T-helper 17 cell (primary cell): ENCODE data around the gene TLK1. TPM values are rescaled to one million over a fixed set of nuclear protein-coding genes. Genes with fewer than 3 reads are reported as not detected.
A peak's percentile ranks its signal among the peaks of the same experiment; 100 is the strongest.

Experiments
- ATAC-seq: fragments of 150-1000 bp; cut with Tn5 transposase; 2 replicates; pipeline ENCODE4 v1.10.0; 2021; ENCODE audit warnings: mild to moderate bottlenecking, moderate library complexity
- DNase-seq, 3 donors: peaks; one replicate each; pipeline versions ENCODE4 v3.0.0 to v3.0.0-alpha.2; 2020 to 2021
- H3K9me3 ChIP-seq: one replicate; pipeline ENCODE4 v1.7.0; 2013; ENCODE audit warnings: low read length, mild to moderate bottlenecking; ENCODE audit not compliant: control insufficient read depth, poor library complexity, severe bottlenecking
- H3K27ac Mint-ChIP-seq: one replicate; pipeline ENCODE4 v1.8.0; 2022; ENCODE audit warnings: mild to moderate bottlenecking, moderate library complexity, mixed read lengths
- H3K27me3 Mint-ChIP-seq: one replicate; pipeline ENCODE4 v1.8.0; 2022; ENCODE audit warnings: mixed read lengths
- H3K36me3 Mint-ChIP-seq: one replicate; pipeline ENCODE4 v1.8.0; 2022; ENCODE audit warnings: low read depth, mixed read lengths
- H3K4me1 Mint-ChIP-seq: one replicate; pipeline ENCODE4 v1.8.0; 2022; ENCODE audit warnings: mild to moderate bottlenecking, mixed read lengths
- H3K4me3 Mint-ChIP-seq: one replicate; pipeline ENCODE4 v1.8.0; 2022; ENCODE audit warnings: mild to moderate bottlenecking, moderate library complexity, mixed read lengths
- total RNA-seq, 4 donors: library from RNA in 2 of 4; stranded (reverse) in 2 of 4; gene quantifications; one replicate each; pipeline ENCODE4 v1.2.3 and lab custom pipeline; 2022 to 2026

TLK1 gene
- total RNA-seq, 2 donors from 2014 or later = 147 to 193 TPM

- no peaks in the 10 kb centered on the region for H3K9me3 ChIP-seq
- ATAC-seq (no peak), DNase-seq (no peak)
- Mint-ChIP-seq H3K4me1 (peaks cover 73% of the 10 kb centered on the region), H3K4me3 (no peak overlapping the region), H3K27ac (peak overlapping the region; percentile 82), H3K36me3 (peaks cover 2% of the 10 kb centered on the region), H3K27me3 (no peaks in the 10 kb centered on the region)
These were observed 14.1 kb downstream of the TLK1 start for GRCh38 chr2:171146633-171147032.

GRCh38 chr2:171146071-171146470 lies 14.6 kb downstream of the TLK1 start:
- Mint-ChIP-seq H3K27ac (peak overlapping the region; percentile 79), H3K4me3 (no peak overlapping the region), H3K27me3 (no peaks in the 10 kb centered on the region), H3K36me3 (peaks cover 2% of the 10 kb centered on the region), H3K4me1 (peaks cover 77% of the 10 kb centered on the region)
- ATAC-seq (no peak), DNase-seq (no peak)
- no peaks in the 10 kb centered on the region for H3K9me3 ChIP-seq

DNA sequence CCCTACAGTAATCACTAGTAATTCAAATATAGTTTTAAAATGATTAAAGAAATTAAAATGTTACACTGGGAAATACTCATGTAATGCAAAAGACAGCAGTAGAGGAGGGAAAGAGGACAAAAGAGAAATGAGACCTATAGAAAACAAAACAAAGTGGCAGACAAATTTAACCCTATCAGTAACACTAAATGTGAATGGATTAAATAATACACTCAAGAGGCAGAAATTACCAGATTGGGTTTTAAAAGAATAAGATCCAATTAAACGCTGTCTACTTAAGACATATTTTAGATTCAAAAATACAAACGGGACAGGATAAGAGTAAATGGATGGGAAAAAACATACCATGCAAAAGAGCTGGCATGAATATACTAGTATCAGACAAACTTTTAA lies 17.0 kb downstream of the TLK1 start:
- H3K27me3 Mint-ChIP-seq = no peaks in the 10 kb centered on the region
- peaks cover 73% of the 10 kb centered on the region for H3K4me1 Mint-ChIP-seq
- DNase-seq (no peak), ATAC-seq (no peak)
- peak overlapping the region; percentile 67 for H3K4me3 Mint-ChIP-seq
- no peaks in the 10 kb centered on the region for H3K9me3 ChIP-seq
- H3K36me3 Mint-ChIP-seq = peaks cover 2% of the 10 kb centered on the region
- peak overlapping the region; percentile 43 for H3K27ac Mint-ChIP-seq

GRCh38 chr2:171142398-171142797 lies 18.3 kb downstream of the TLK1 start:
- DNase-seq (no peak), ATAC-seq (no peak)
- H3K27ac Mint-ChIP-seq = peak overlapping the region; percentile 65
- H3K27me3 Mint-ChIP-seq = no peaks in the 10 kb centered on the region
- peaks cover 2% of the 10 kb centered on the region for H3K36me3 Mint-ChIP-seq
- H3K4me3 Mint-ChIP-seq = peak overlapping the region; percentile 22
- peaks cover 63% of the 10 kb centered on the region for H3K4me1 Mint-ChIP-seq
- no peaks in the 10 kb centered on the region for H3K9me3 ChIP-seq

GRCh38 chr2:171141320-171141719 lies 19.4 kb downstream of the TLK1 start:
- H3K4me1 Mint-ChIP-seq = peaks cover 59% of the 10 kb centered on the region
- no peaks in the 10 kb centered on the region for H3K27me3 Mint-ChIP-seq
- no peak overlapping the region for H3K4me3 Mint-ChIP-seq
- peak overlapping the region; percentile 65 for H3K27ac Mint-ChIP-seq
- no peak for DNase-seq
- no peaks in the 10 kb centered on the region for H3K9me3 ChIP-seq
- peak; percentile 51 for ATAC-seq
- H3K36me3 Mint-ChIP-seq = peaks cover 2% of the 10 kb centered on the region

DNA sequence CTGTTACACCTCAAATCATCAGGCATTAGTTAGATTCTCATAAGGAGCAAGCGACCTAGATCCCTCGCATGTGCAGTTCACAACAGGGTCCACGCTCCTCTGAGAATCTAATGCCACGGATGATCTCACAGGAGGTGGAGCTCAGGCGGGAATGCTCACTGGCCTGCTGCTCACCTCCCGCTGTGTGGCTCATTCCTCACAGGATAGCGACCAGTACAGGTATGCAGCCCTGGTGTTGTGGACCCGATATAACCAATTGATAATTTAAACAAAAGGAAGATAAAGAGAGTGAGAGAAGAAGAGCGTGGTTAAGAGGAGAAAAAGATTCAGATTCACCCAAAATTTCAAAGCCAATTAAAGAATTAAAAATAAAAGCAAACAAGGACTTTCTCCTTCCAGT lies 20.8 kb downstream of the TLK1 start:
- H3K9me3 ChIP-seq = no peaks in the 10 kb centered on the region
- Mint-ChIP-seq H3K4me3 (no peak overlapping the region), H3K36me3 (peaks cover 2% of the 10 kb centered on the region), H3K27ac (peak overlapping the region; percentile 65), H3K4me1 (peaks cover 57% of the 10 kb centered on the region), H3K27me3 (no peaks in the 10 kb centered on the region)
- ATAC-seq (no peak), DNase-seq (no peak)

- Mint-ChIP-seq H3K4me1 (peaks cover 42% of the 10 kb centered on the region), H3K4me3 (peak overlapping the region; percentile 57), H3K27ac (peak overlapping the region; percentile 84), H3K36me3 (no peaks in the 10 kb centered on the region), H3K27me3 (no peaks in the 10 kb centered on the region)
- DNase-seq = no peak
- peak; percentile 11 for ATAC-seq
- no peaks in the 10 kb centered on the region for H3K9me3 ChIP-seq
These were observed 24.7 kb downstream of the TLK1 start for GRCh38 chr2:171136024-171136423.

DNA sequence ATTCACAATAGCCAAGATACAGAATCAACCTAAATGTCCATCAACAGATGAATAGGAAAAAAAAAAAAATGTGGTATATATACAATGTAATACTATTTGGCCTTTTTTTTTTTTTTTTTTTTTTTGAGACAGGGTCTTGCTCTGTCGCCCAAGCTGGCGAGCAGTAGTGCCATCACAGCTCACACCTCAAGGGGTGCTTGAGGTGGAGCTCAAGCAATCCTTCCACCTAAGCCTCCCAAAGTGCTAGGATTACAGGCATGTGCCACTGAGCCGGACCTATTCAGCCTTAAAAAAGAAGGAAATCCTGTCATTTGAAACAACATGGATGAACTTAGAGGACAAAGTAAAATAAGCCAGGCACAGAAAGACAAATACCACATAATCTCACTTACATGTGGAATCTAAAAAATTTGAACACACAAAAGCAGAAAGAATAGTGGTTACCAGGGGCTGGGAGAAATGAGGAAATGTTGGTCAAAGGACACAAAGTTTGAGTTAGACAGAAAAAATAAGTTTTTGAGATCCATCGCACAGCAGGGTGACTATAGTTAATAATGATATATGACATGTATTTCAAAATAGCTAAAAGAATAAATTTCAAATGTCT lies 26.0 kb downstream of the TLK1 start:
- H3K27me3 Mint-ChIP-seq = no peaks in the 10 kb centered on the region
- peaks cover 40% of the 10 kb centered on the region for H3K4me1 Mint-ChIP-seq
- H3K4me3 Mint-ChIP-seq = no peak overlapping the region
- H3K27ac Mint-ChIP-seq = no peak overlapping the region
- H3K9me3 ChIP-seq = no peaks in the 10 kb centered on the region
- no peak for DNase-seq
- no peak for ATAC-seq
- no peaks in the 10 kb centered on the region for H3K36me3 Mint-ChIP-seq

- no peak for ATAC-seq
- Mint-ChIP-seq H3K4me3 (no peak overlapping the region), H3K4me1 (peaks cover 40% of the 10 kb centered on the region), H3K27ac (peak overlapping the region; percentile 42), H3K27me3 (no peaks in the 10 kb centered on the region), H3K36me3 (no peaks in the 10 kb centered on the region)
- no peaks in the 10 kb centered on the region for H3K9me3 ChIP-seq
- no peak for DNase-seq
These were observed 28.6 kb downstream of the TLK1 start for GRCh38 chr2:171132086-171132485.

GRCh38 chr2:171128461-171128860 lies 32.2 kb downstream of the TLK1 start:
- no peaks in the 10 kb centered on the region for H3K27me3 Mint-ChIP-seq
- peak overlapping the region; percentile 37 for H3K27ac Mint-ChIP-seq
- H3K9me3 ChIP-seq = no peaks in the 10 kb centered on the region
- H3K4me1 Mint-ChIP-seq = peaks cover 35% of the 10 kb centered on the region
- H3K4me3 Mint-ChIP-seq = no peak overlapping the region
- DNase-seq (no peak), ATAC-seq (no peak)
- no peaks in the 10 kb centered on the region for H3K36me3 Mint-ChIP-seq

DNA sequence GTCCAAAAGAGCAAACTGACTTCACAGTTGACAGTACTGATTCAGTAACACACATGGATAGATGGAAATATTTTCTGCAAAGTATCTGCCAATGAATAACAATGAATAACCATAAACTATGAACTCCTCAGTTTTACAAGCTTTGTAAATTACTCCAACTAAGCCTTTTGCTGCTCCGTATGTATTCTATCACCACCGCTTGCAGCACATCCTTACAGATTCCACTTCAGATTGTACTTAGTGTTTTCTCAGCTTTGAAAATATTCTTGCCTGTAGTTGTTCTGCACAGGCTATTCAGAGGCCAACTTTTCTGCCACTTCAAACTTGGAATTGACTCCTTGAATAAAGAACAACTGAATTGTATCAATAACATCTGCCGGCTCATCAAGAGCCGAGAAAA lies 36.2 kb downstream of the TLK1 start:
- DNase-seq (no peak), ATAC-seq (no peak)
- no peaks in the 10 kb centered on the region for H3K9me3 ChIP-seq
- Mint-ChIP-seq H3K27ac (no peak overlapping the region), H3K27me3 (no peaks in the 10 kb centered on the region), H3K4me3 (no peak overlapping the region), H3K4me1 (peaks cover 27% of the 10 kb centered on the region), H3K36me3 (no peaks in the 10 kb centered on the region)

- Mint-ChIP-seq H3K4me3 (no peak overlapping the region), H3K36me3 (peaks cover 3% of the 10 kb centered on the region), H3K4me1 (peaks cover 41% of the 10 kb centered on the region), H3K27ac (peak overlapping the region; percentile 81), H3K27me3 (no peaks in the 10 kb centered on the region)
- ATAC-seq (no peak), DNase-seq (no peak)
- no peaks in the 10 kb centered on the region for H3K9me3 ChIP-seq
These were observed 51.1 kb downstream of the TLK1 start for GRCh38 chr2:171109571-171109970.

- no peak for ATAC-seq
- H3K4me1 Mint-ChIP-seq = peaks cover 43% of the 10 kb centered on the region
- peak overlapping the region; percentile 81 for H3K27ac Mint-ChIP-seq
- H3K36me3 Mint-ChIP-seq = peaks cover 3% of the 10 kb centered on the region
- H3K4me3 Mint-ChIP-seq = no peak overlapping the region
- no peak for DNase-seq
- no peaks in the 10 kb centered on the region for H3K27me3 Mint-ChIP-seq
- no peaks in the 10 kb centered on the region for H3K9me3 ChIP-seq
These were observed 51.7 kb downstream of the TLK1 start for GRCh38 chr2:171109020-171109419.

DNA sequence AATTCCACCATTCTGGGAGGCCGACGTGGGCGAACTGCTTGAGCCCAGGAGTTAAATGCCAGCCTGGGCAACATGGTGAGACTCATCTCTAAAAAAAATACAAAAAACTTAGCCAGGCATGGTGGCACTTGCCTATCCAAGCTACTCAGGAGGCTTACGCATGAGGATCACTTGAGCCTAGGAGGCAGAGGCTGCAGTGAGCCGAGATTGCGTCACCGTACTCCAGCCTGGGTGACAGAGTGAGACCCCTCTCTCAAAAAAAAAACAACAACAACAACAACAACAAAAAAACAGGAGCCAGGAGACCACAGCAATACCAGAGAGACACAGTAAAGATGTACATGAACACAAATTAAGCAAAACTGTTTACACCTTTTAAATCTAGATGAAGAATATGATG lies 52.9 kb downstream of the TLK1 start:
- H3K27ac Mint-ChIP-seq = peak overlapping the region; percentile 60
- ATAC-seq = no peak
- peaks cover 3% of the 10 kb centered on the region for H3K36me3 Mint-ChIP-seq

More for the DNA sequence above, 52.9 kb downstream of the TLK1 start:
- DNase-seq = no peak
- H3K4me3 Mint-ChIP-seq = no peak overlapping the region
- H3K27me3 Mint-ChIP-seq = no peaks in the 10 kb centered on the region
- no peaks in the 10 kb centered on the region for H3K9me3 ChIP-seq
- H3K4me1 Mint-ChIP-seq = peaks cover 51% of the 10 kb centered on the region
